Cardiac muscle cell (in vitro differentiated cells and primary cell): ENCODE results near the gene TSPAN6. TPM values are rescaled to one million over a fixed set of nuclear protein-coding genes. Genes with fewer than 3 reads are reported as not detected.

ENCODE experiments used
- DNase-seq, 2 donors: peaks; one replicate each; pipeline versions ENCODE4 v3.0.0 to v3.0.0-alpha.2; 2010 to 2017; ENCODE audit warnings: low read depth in 1 of 2, low spot score in 1 of 2
- H3K27ac ChIP-seq: fragments of 200-600 bp; sonication (generic); 2 replicates; pipeline ENCODE4 v1.5.1; 2016
- H3K27me3 ChIP-seq: fragments of 200-600 bp; sonication (generic); 2 replicates; pipeline ENCODE4 v1.6.0; 2016; ENCODE audit warnings: control low read depth
- H3K36me3 ChIP-seq: fragments of 200-600 bp; sonication (generic); 2 replicates; pipeline ENCODE4 v1.5.1; 2016; ENCODE audit warnings: control low read depth
- H3K4me1 ChIP-seq: fragments of 200-600 bp; sonication (generic); 2 replicates; pipeline ENCODE4 v1.8.1; 2017; ENCODE audit warnings: low read depth, mild to moderate bottlenecking, mixed run types
- H3K4me3 ChIP-seq: fragments of 200-600 bp; sonication (generic); 2 replicates; pipeline ENCODE4 v1.5.1; 2016; ENCODE audit warnings: mild to moderate bottlenecking
- H3K9me3 ChIP-seq: fragments of 200-600 bp; sonication (generic); 2 replicates; pipeline ENCODE4 v1.5.1; 2017; ENCODE audit warnings: low read depth, mild to moderate bottlenecking, control low read depth
- CTCF ChIP-seq: IDR thresholded peaks from 2 replicates; pipeline ENCODE4 v1.5.1; 2012; ENCODE audit warnings: low read depth, mild to moderate bottlenecking, low read length
- polyA plus RNA-seq: library from polyadenylated mRNA; unstranded; fragments of >200 nt; fragmentation: Nextera tagmentation; extraction: Ambion mirVana; gene quantifications from 2 replicates; pipeline ENCODE4 v1.2.1, GENCODE V29; 2016
- total RNA-seq: library from RNA; depleted of rRNA; stranded (reverse); fragments of >200 nt; gene quantifications from 2 replicates; pipeline ENCODE4 v1.2.3, GENCODE V29; 2016

Gene TSPAN6
- total and polyA plus RNA-seq, 2 experiments from 2014 or later: 57.8 to 196 TPM

- TF ChIP-seq CTCF: no peak
- Histone ChIP-seq H3K27ac (no peak overlapping the region), H3K4me1 (no peaks in the 10 kb centered on the region), H3K9me3 (no peaks in the 10 kb centered on the region), H3K36me3 (no peaks in the 10 kb centered on the region), H3K4me3 (no peak overlapping the region), H3K27me3 (no peaks in the 10 kb centered on the region)
- DNase-seq: no peak
These were observed 15.7 kb upstream of the TSPAN6 start for GRCh38 chrX:100652266-100652665.

GRCh38 chrX:100650841-100651240 is 14.2 kb upstream of the TSPAN6 start:
- Histone ChIP-seq H3K36me3 (no peaks in the 10 kb centered on the region), H3K4me3 (no peak overlapping the region), H3K4me1 (no peaks in the 10 kb centered on the region), H3K9me3 (no peaks in the 10 kb centered on the region), H3K27me3 (no peaks in the 10 kb centered on the region), H3K27ac (no peak overlapping the region)
- no peak for TF ChIP-seq CTCF
- DNase-seq: no peak

- no peaks in the 10 kb centered on the region for H3K36me3 ChIP-seq
- H3K4me3 ChIP-seq: no peak overlapping the region
- no peaks in the 10 kb centered on the region for H3K9me3 ChIP-seq
- no peaks in the 10 kb centered on the region for H3K4me1 ChIP-seq
- TF ChIP-seq CTCF: no peak
- no peaks in the 10 kb centered on the region for H3K27me3 ChIP-seq
- DNase-seq: peak; percentile 29 to 95
- peak overlapping the region; percentile 54 for H3K27ac ChIP-seq
These were observed 13.1 kb upstream of the TSPAN6 start for GRCh38 chrX:100649550-100650356.

- no peaks in the 10 kb centered on the region for H3K36me3 ChIP-seq
- H3K27ac ChIP-seq: no peak overlapping the region
- H3K27me3 ChIP-seq: no peaks in the 10 kb centered on the region
- H3K4me1 ChIP-seq: no peaks in the 10 kb centered on the region
- H3K9me3 ChIP-seq: no peaks in the 10 kb centered on the region
- no peak overlapping the region for H3K4me3 ChIP-seq
- TF ChIP-seq CTCF: no peak
- peak in 1 of 2 donors; percentile 81 for DNase-seq
These were observed 12.1 kb upstream of the TSPAN6 start for GRCh38 chrX:100648458-100649417.

- no peak for TF ChIP-seq CTCF
- no peaks in the 10 kb centered on the region for H3K4me1 ChIP-seq
- H3K4me3 ChIP-seq: no peak overlapping the region
- no peaks in the 10 kb centered on the region for H3K36me3 ChIP-seq
- no peak overlapping the region for H3K27ac ChIP-seq
- H3K27me3 ChIP-seq: no peaks in the 10 kb centered on the region
- DNase-seq: peak in 1 of 2 donors; percentile 32
- H3K9me3 ChIP-seq: no peaks in the 10 kb centered on the region
These were observed 11.1 kb upstream of the TSPAN6 start for GRCh38 chrX:100647739-100648138.
